ENCODE data around the gene DGKH. TPM values are rescaled to one million over a fixed set of nuclear protein-coding genes. Genes with fewer than 3 reads are reported as not detected.

DGKH gene
- total RNA-seq, 1 experiment from 2014 or later: 9.2 TPM

DNA sequence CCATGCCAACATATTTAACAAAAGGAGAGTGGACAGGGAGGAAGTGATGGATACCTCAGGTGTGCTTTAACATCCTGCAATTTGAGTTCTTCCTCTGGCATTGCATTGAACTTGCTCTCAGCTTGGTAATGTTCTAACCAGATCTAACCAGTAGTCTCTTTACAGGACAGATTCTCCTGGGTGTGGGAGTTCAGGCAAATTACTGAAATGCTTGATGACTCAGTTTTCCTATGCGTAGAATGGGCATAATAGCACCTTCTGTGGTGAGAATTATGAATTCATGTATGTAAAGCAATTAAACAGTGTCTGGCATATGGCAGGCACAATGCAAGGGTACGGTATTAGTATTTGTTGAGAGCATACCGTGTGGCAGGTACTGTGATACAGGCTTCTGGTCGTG lies 227.1 kb downstream of the DGKH start:
- ChIA-PET RAD21 (ENCODE audit: low non-redundant PET in 1 of 2, low total read pairs in 2 of 2, uncharacterized antibody in 2 of 2, unreplicated experiment in 2 of 2) (no interaction called here), CTCF (no interaction called here), POLR2A (no interaction called here)
- Histone ChIP-seq H3K79me2 (ENCODE audit: insufficient read depth, low read length) (peaks cover 49% of the 10 kb centered on the region), H3K9ac (ENCODE audit: low read length) (no peak overlapping the region), H2AFZ (ENCODE audit: low read depth, low read length, poor library complexity, severe bottlenecking) (no peak overlapping the region), H3K9me2 (ENCODE audit: insufficient read depth) (no peaks in the 10 kb centered on the region), H3K4me2 (ENCODE audit: low read length) (no peak overlapping the region), H4K20me1 (ENCODE audit: insufficient read depth) (no peaks in the 10 kb centered on the region), H3K27ac (ENCODE audit: low read depth, low read length) (no peak overlapping the region), H3K27me3 (ENCODE audit: insufficient read depth, low read length) (no peaks in the 10 kb centered on the region), H3K36me3 (ENCODE audit: control insufficient read depth in 1 of 2, insufficient read depth in 2 of 2, low read length in 2 of 2) (no peaks in the 10 kb centered on the region), H3K9me3 (ENCODE audit: control insufficient read depth in 1 of 2, insufficient read depth in 1 of 2, low read depth in 1 of 2, low read length in 2 of 2) (no peaks in the 10 kb centered on the region), H3K4me3 (replicated peaks in 1 of 2; ENCODE audit: low read depth in 1 of 2, low read length in 2 of 2) (no peak overlapping the region), H3K4me1 (ENCODE audit: control insufficient read depth in 1 of 2, insufficient read depth in 2 of 2, low read length in 2 of 2) (peaks cover 10 to 22% of the 10 kb centered on the region in 2 experiments)
- TF ChIP-seq CBX3 (IDR thresholded peaks at IDR 0.05; ENCODE audit: low read depth): no peak
- TF ChIP-seq RAD21 (IDR thresholded peaks at IDR 0.05; ENCODE audit: low read depth): no peak
- TF ChIP-seq SRF (IDR thresholded peaks at IDR 0.05; ENCODE audit: low read depth): no peak
- no peak for TF ChIP-seq REST (IDR thresholded peaks at IDR 0.05; ENCODE audit: low read depth)
- no peak for TF ChIP-seq ZFX (IDR thresholded peaks at IDR 0.05)
- no peak for TF ChIP-seq POLR2AphosphoS5 (IDR thresholded peaks at IDR 0.05; ENCODE audit: low read depth, low read length)
- no peak for TF ChIP-seq TCF7L2 (IDR thresholded peaks at IDR 0.05; ENCODE audit: borderline replicate concordance, extremely low read depth, insufficient read depth, insufficient read length)
- no peak for TF ChIP-seq CEBPB (IDR thresholded peaks at IDR 0.05; ENCODE audit: low read depth)
- TF ChIP-seq, protein P1, sequence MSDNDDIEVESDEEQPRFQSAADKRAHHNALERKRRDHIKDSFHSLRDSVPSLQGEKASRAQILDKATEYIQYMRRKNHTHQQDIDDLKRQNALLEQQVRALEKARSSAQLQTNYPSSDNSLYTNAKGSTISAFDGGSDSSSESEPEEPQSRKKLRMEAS (IDR thresholded peaks at IDR 0.05): no peak
- TF ChIP-seq, protein P2, sequence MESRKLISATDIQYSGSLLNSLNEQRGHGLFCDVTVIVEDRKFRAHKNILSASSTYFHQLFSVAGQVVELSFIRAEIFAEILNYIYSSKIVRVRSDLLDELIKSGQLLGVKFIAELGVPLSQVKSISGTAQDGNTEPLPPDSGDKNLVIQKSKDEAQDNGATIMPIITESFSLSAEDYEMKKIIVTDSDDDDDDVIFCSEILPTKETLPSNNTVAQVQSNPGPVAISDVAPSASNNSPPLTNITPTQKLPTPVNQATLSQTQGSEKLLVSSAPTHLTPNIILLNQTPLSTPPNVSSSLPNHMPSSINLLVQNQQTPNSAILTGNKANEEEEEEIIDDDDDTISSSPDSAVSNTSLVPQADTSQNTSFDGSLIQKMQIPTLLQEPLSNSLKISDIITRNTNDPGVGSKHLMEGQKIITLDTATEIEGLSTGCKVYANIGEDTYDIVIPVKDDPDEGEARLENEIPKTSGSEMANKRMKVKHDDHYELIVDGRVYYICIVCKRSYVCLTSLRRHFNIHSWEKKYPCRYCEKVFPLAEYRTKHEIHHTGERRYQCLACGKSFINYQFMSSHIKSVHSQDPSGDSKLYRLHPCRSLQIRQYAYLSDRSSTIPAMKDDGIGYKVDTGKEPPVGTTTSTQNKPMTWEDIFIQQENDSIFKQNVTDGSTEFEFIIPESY (IDR thresholded peaks at IDR 0.05; ENCODE audit: extremely low read depth, insufficient replicate concordance, low read length): no peak
- no peak for TF ChIP-seq JUND (IDR thresholded peaks at IDR 0.05)
- TF ChIP-seq, protein P3, sequence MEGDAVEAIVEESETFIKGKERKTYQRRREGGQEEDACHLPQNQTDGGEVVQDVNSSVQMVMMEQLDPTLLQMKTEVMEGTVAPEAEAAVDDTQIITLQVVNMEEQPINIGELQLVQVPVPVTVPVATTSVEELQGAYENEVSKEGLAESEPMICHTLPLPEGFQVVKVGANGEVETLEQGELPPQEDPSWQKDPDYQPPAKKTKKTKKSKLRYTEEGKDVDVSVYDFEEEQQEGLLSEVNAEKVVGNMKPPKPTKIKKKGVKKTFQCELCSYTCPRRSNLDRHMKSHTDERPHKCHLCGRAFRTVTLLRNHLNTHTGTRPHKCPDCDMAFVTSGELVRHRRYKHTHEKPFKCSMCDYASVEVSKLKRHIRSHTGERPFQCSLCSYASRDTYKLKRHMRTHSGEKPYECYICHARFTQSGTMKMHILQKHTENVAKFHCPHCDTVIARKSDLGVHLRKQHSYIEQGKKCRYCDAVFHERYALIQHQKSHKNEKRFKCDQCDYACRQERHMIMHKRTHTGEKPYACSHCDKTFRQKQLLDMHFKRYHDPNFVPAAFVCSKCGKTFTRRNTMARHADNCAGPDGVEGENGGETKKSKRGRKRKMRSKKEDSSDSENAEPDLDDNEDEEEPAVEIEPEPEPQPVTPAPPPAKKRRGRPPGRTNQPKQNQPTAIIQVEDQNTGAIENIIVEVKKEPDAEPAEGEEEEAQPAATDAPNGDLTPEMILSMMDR (IDR thresholded peaks at IDR 0.05 in 2 of 3, conservative IDR thresholded peaks at IDR 0.05 in 1 of 3; ENCODE audit: borderline replicate concordance in 1 of 3, insufficient read depth in 1 of 3, low read depth in 2 of 3, low read length in 2 of 3): no peak
- no peak for TF ChIP-seq ZNF274 (IDR thresholded peaks at IDR 0.05; ENCODE audit: low read depth, low read length)
- TF ChIP-seq EGR1 (IDR thresholded peaks at IDR 0.05; ENCODE audit: low read depth): no peak
- TF ChIP-seq EZH2 (IDR thresholded peaks at IDR 0.05): no peak
- TF ChIP-seq EZH2phosphoT487 (IDR thresholded peaks at IDR 0.05; ENCODE audit: borderline replicate concordance): no peak
- TF ChIP-seq SP1 (IDR thresholded peaks at IDR 0.05; ENCODE audit: low read depth): no peak
- no peak for TF ChIP-seq ATF3 (IDR thresholded peaks at IDR 0.05)
- no peak for TF ChIP-seq SIN3A (IDR thresholded peaks at IDR 0.05; ENCODE audit: low read depth)
- TF ChIP-seq ELF1 (IDR thresholded peaks at IDR 0.05; ENCODE audit: borderline replicate concordance, low read depth): no peak
- intact Hi-C loops (cut with micrococcal nuclease): no loop called here
- no TSS peak for BruUV-seq (replicated peaks)
- ATAC-seq: no peak
- DNase-seq (ENCODE audit: low read depth, low spot score): no peak

Measured in HCT116 (cell line).